Keratinocyte (primary cell): Measurements from ENCODE around the gene LRRC27. TPM values are rescaled to one million over a fixed set of nuclear protein-coding genes. Genes with fewer than 3 reads are reported as not detected.

Experiments used
- DNase-seq: peaks from one replicate; pipeline ENCODE4 v3.0.0-alpha.2; 2011; ENCODE audit warnings: low read depth, missing footprints, low spot score
- FAIRE-seq: peaks from 2 replicates; lab custom pipeline; 2011; peaks lifted over from hg19 to GRCh38; lab: Jason Lieb, UNC
- H2AFZ ChIP-seq: 2 replicates; pipeline ENCODE4 v1.6.0; 2012; ENCODE audit warnings: low read length, control low read depth, inconsistent platforms; ENCODE audit not compliant: control insufficient read depth
- H3K27ac ChIP-seq: 2 replicates; pipeline ENCODE4 v1.5.1; 2011; ENCODE audit warnings: low read length; ENCODE audit not compliant: control insufficient read depth, insufficient read depth
- H3K27me3 ChIP-seq: 3 replicates; pipeline ENCODE4 v1.6.0; 2011; ENCODE audit warnings: low read length; ENCODE audit not compliant: control insufficient read depth, insufficient read depth; ENCODE audit errors: extremely low read depth
- H3K36me3 ChIP-seq, 2 experiments: 2 replicates in 1 of 2; 3 replicates in 1 of 2; pipeline ENCODE4 v1.5.1; 2011; ENCODE audit warnings: low read length in 2 of 2, mild to moderate bottlenecking in 1 of 2; ENCODE audit not compliant: control insufficient read depth in 2 of 2, insufficient read depth in 2 of 2; ENCODE audit errors: extremely low read depth in 1 of 2
- H3K4me1 ChIP-seq: 3 replicates; pipeline ENCODE4 v1.5.1; 2011; ENCODE audit warnings: low read length; ENCODE audit not compliant: control insufficient read depth, insufficient read depth; ENCODE audit errors: extremely low read depth
- H3K4me2 ChIP-seq: 3 replicates; pipeline ENCODE4 v1.6.0; 2011; ENCODE audit warnings: low read depth, low read length; ENCODE audit not compliant: control insufficient read depth, insufficient read depth; ENCODE audit errors: extremely low read depth
- H3K4me3 ChIP-seq, 3 experiments: fragments of 200-600 bp in 1 of 3; sonication (generic) in 1 of 3; 2 replicates in 2 of 3; 3 replicates in 1 of 3; pipeline ENCODE4 v1.5.1; 2011 to 2016; ENCODE audit warnings: low read length in 3 of 3, mild to moderate bottlenecking in 3 of 3, control low read depth in 2 of 3, inconsistent platforms in 1 of 3, low read depth in 1 of 3, mixed read lengths in 1 of 3, mixed run types in 1 of 3, moderate library complexity in 1 of 3; ENCODE audit not compliant: control insufficient read depth in 2 of 3, insufficient read depth in 2 of 3; ENCODE audit errors: extremely low read depth in 1 of 3
- H3K79me2 ChIP-seq: 2 replicates; pipeline ENCODE4 v1.6.0; 2012; ENCODE audit warnings: low read length; ENCODE audit not compliant: control insufficient read depth, insufficient read depth
- H3K9ac ChIP-seq: 3 replicates; pipeline ENCODE4 v1.6.0; 2011; ENCODE audit warnings: low read length; ENCODE audit not compliant: control insufficient read depth, insufficient read depth; ENCODE audit errors: extremely low read depth
- H3K9me1 ChIP-seq: 3 replicates; pipeline ENCODE4 v1.6.0; 2011; ENCODE audit warnings: low read length; ENCODE audit not compliant: control insufficient read depth, insufficient read depth; ENCODE audit errors: extremely low read depth
- H3K9me3 ChIP-seq: 2 replicates; pipeline ENCODE4 v1.5.1; 2012; ENCODE audit warnings: low read depth, low read length; ENCODE audit not compliant: control insufficient read depth
- H4K20me1 ChIP-seq: 3 replicates; pipeline ENCODE4 v1.6.0; 2011; ENCODE audit warnings: low read length; ENCODE audit not compliant: control insufficient read depth, insufficient read depth; ENCODE audit errors: extremely low read depth
- EZH2 ChIP-seq: IDR thresholded peaks from one replicate; pipeline ENCODE4 v1.6.1; 2012; ENCODE audit warnings: inconsistent platforms, mild to moderate bottlenecking, low read length, moderate library complexity
- dilution Hi-C: fragments of 300-500 bp; cut with MboI; formaldehyde crosslinking; loops from one replicate; pipeline ENCODE4 v1.7.0; 2020; ENCODE audit warnings: low sequenced_read_pairs; ENCODE audit not compliant: extremely low pct_ligation_motif_present
- polyA plus RNA-seq, 5 experiments: library from polyadenylated mRNA; depleted of rRNA in 3 of 5; stranded (reverse) in 3 of 5; stranded (forward) in 1 of 5; unstranded in 1 of 5; fragments of >200 nt; gene quantifications; 1 replicate in 1 of 5; 2 replicates in 3 of 5; 3 replicates in 1 of 5; pipeline versions ENCODE4 v1.2.1 to v1.2.3, GENCODE V29; 2011 to 2012; ENCODE audit warnings: missing spikeins in 2 of 5, low read depth in 1 of 5, low replicate concordance in 1 of 5
- TF ChIP-seq, protein P1 (sequence below), 3 experiments: IDR thresholded peaks in 1 of 3; conservative IDR thresholded peaks in 1 of 3; optimal IDR thresholded peaks in 1 of 3; 2 replicates in 2 of 3; 3 replicates in 1 of 3; pipeline versions ENCODE3 to v1.5.1; 2011; ENCODE audit warnings: low read length in 3 of 3, mild to moderate bottlenecking in 3 of 3, moderate library complexity in 2 of 3, control low read depth in 1 of 3, inconsistent platforms in 1 of 3; ENCODE audit not compliant: insufficient read depth in 2 of 3; ENCODE audit errors: extremely low read depth in 1 of 3

LRRC27 gene
- polyA plus RNA-seq, 1 donor (not counting 4 experiments of a cell fraction or from before 2014, with no cell fraction given) = 3.0 TPM

DNA sequence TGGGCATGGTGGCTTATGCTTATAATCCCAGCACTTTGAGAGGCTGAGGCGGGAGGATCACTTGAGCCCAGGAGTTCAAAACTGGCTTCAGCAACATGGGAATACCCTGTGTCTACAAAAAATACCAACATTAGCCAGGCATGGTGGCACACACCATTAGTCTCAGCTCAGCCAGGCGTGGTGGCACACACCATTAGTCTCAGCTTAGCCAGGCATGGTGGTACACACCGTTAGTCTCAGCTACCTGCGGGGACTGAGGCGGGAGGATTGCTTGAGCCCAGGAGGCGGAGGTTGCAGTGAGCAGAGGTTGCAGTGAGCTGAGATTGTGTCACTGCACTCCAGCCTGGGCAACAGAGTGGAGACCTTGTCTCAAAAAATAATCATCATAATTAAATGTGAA lies 9.0 kb downstream of the LRRC27 start:
- no peak for FAIRE-seq

DNA sequence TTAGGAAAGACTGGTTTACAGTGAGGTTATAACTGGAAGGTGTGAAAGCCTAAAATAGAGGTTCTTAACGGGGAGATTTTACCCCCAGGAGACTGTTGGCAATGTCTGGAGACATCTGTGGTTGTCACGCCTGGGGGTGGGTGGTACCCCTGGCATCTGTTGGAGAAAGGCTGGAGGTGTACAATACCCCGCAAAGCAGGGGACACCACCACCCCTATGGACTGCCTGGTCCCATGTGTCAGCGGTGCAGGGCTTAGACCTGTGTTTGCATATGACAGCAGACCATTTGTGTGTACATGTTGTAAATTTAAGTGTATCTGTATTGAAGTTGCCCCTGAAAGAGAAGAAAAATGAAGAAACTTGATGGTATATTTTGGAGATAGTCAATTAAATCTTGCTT lies 9.8 kb downstream of the LRRC27 start:
- no peak for FAIRE-seq
- dilution Hi-C loops = no loop called here
- no peak overlapping the region for H2AFZ ChIP-seq

More for the DNA sequence above, 9.0 kb downstream of the LRRC27 start:
- H2AFZ ChIP-seq = no peak overlapping the region
- H3K4me1 ChIP-seq = no peaks in the 10 kb centered on the region
- H3K4me2 ChIP-seq = no peak overlapping the region
- no peaks in the 10 kb centered on the region for H4K20me1 ChIP-seq
- H3K27me3 ChIP-seq = no peaks in the 10 kb centered on the region
- H3K79me2 ChIP-seq = no peaks in the 10 kb centered on the region
- no peaks in the 10 kb centered on the region for H3K9me3 ChIP-seq
- no peak overlapping the region for H3K4me3 ChIP-seq
- H3K9me1 ChIP-seq = no peaks in the 10 kb centered on the region
- dilution Hi-C loops = no loop called here
- no peaks in the 10 kb centered on the region for H3K36me3 ChIP-seq
- no peak overlapping the region for H3K9ac ChIP-seq
- TF ChIP-seq, protein P1, sequence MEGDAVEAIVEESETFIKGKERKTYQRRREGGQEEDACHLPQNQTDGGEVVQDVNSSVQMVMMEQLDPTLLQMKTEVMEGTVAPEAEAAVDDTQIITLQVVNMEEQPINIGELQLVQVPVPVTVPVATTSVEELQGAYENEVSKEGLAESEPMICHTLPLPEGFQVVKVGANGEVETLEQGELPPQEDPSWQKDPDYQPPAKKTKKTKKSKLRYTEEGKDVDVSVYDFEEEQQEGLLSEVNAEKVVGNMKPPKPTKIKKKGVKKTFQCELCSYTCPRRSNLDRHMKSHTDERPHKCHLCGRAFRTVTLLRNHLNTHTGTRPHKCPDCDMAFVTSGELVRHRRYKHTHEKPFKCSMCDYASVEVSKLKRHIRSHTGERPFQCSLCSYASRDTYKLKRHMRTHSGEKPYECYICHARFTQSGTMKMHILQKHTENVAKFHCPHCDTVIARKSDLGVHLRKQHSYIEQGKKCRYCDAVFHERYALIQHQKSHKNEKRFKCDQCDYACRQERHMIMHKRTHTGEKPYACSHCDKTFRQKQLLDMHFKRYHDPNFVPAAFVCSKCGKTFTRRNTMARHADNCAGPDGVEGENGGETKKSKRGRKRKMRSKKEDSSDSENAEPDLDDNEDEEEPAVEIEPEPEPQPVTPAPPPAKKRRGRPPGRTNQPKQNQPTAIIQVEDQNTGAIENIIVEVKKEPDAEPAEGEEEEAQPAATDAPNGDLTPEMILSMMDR (optimal IDR thresholded peaks at IDR 0.05 in 1 of 3, IDR thresholded peaks at IDR 0.05 in 1 of 3, conservative IDR thresholded peaks at IDR 0.05 in 1 of 3; ENCODE audit: extremely low read depth in 1 of 3, insufficient read depth in 2 of 3, low read length in 3 of 3) = no peak
- no peak for TF ChIP-seq EZH2
- no peak overlapping the region for H3K27ac ChIP-seq
- DNase-seq = no peak

More for the DNA sequence above, 9.8 kb downstream of the LRRC27 start:
- no peaks in the 10 kb centered on the region for H3K9me3 ChIP-seq
- no peaks in the 10 kb centered on the region for H3K36me3 ChIP-seq
- TF ChIP-seq EZH2 = no peak
- TF ChIP-seq, protein P1 (optimal IDR thresholded peaks at IDR 0.05 in 1 of 3, IDR thresholded peaks at IDR 0.05 in 1 of 3, conservative IDR thresholded peaks at IDR 0.05 in 1 of 3; ENCODE audit: extremely low read depth in 1 of 3, insufficient read depth in 2 of 3, low read length in 3 of 3) = no peak
- no peaks in the 10 kb centered on the region for H4K20me1 ChIP-seq
- H3K79me2 ChIP-seq = no peaks in the 10 kb centered on the region
- no peaks in the 10 kb centered on the region for H3K4me1 ChIP-seq
- H3K27ac ChIP-seq = no peak overlapping the region
- H3K27me3 ChIP-seq = no peaks in the 10 kb centered on the region
- no peaks in the 10 kb centered on the region for H3K9me1 ChIP-seq
- H3K9ac ChIP-seq = no peak overlapping the region
- no peak for DNase-seq
- H3K4me2 ChIP-seq = no peak overlapping the region
- no peak overlapping the region for H3K4me3 ChIP-seq
